WTC11 (cell line): ENCODE data around the gene SDC1.

Experiments used
- ATF3 ChIP-seq: sonication (generic); formaldehyde crosslinking; conservative IDR thresholded peaks from 2 replicates; pipeline ENCODE4 v1.8.1; 2022; ENCODE audit warnings: mild to moderate bottlenecking, missing genetic modification reagents
- CTCF ChIP-seq: fragments of 200-600 bp; IDR thresholded peaks from 2 replicates; pipeline ENCODE4 v1.8.0; 2022; ENCODE audit warnings: antibody characterized with exemption
- IRF2 ChIP-seq: sonication (generic); formaldehyde crosslinking; IDR thresholded peaks from 2 replicates; pipeline ENCODE4 v1.8.0; 2022; ENCODE audit warnings: low read depth, missing genetic modification reagents, borderline replicate concordance
- JUN ChIP-seq: sonication (generic); formaldehyde crosslinking; IDR thresholded peaks from 2 replicates; pipeline ENCODE4 v1.8.0; 2023; ENCODE audit warnings: mild to moderate bottlenecking, missing genetic modification reagents
- MAX ChIP-seq: sonication (generic); formaldehyde crosslinking; IDR thresholded peaks from 2 replicates; pipeline ENCODE4 v1.8.0; 2022; ENCODE audit warnings: mild to moderate bottlenecking, missing genetic modification reagents
- TEAD4 ChIP-seq: sonication (generic); formaldehyde crosslinking; IDR thresholded peaks from 2 replicates; pipeline ENCODE4 v1.8.0; 2022; ENCODE audit warnings: mild to moderate bottlenecking, missing genetic modification reagents
- USF1 ChIP-seq: sonication (generic); formaldehyde crosslinking; IDR thresholded peaks from 2 replicates; pipeline ENCODE4 v1.8.0; 2022; ENCODE audit warnings: mild to moderate bottlenecking, missing genetic modification reagents
- USF2 ChIP-seq: sonication (generic); formaldehyde crosslinking; IDR thresholded peaks from 2 replicates; pipeline ENCODE4 v1.8.1; 2023; ENCODE audit warnings: mild to moderate bottlenecking, missing genetic modification reagents, moderate library complexity
- ZNF121 ChIP-seq: sonication (generic); formaldehyde crosslinking; IDR thresholded peaks from 2 replicates; pipeline ENCODE4 v1.8.0; 2023; ENCODE audit warnings: missing genetic modification reagents
- ZNF512 ChIP-seq: sonication (generic); formaldehyde crosslinking; IDR thresholded peaks from 2 replicates; pipeline ENCODE4 v1.8.1; 2022; ENCODE audit warnings: missing genetic modification reagents, borderline replicate concordance

GRCh38 chr2:20209373-20210109 is 15.4 kb downstream of the SDC1 start:
- TF ChIP-seq CTCF (no peak), USF2 (CRISPR knock-in tag) (no peak), MAX (no peak), JUN (CRISPR knock-in tag) (no peak), ZNF512 (CRISPR knock-in tag) (no peak), USF1 (CRISPR knock-in tag) (no peak), IRF2 (CRISPR knock-in tag) (no peak), ATF3 (CRISPR knock-in tag) (no peak), TEAD4 (CRISPR knock-in tag) (no peak), ZNF121 (CRISPR knock-in tag) (no peak)
